ENCODE results near the gene KLHL1.

Gene KLHL1

GRCh38 chr13:69677343-69677742 lies 430.9 kb downstream of the KLHL1 start:
- DNase-seq: no peak

- DNase-seq: no peak
These were observed 432.0 kb downstream of the KLHL1 start for GRCh38 chr13:69676286-69676685.

- DNase-seq: no peak
These were observed 448.1 kb downstream of the KLHL1 start for GRCh38 chr13:69660155-69660554.

GRCh38 chr13:69657676-69658075 lies 450.6 kb downstream of the KLHL1 start:
- no peak for DNase-seq

- no peak for DNase-seq
These were observed 453.9 kb downstream of the KLHL1 start for GRCh38 chr13:69654392-69654791.

Measured in NCI-H510A treated with DMSO at 0.1 percent for 48 hours (cell line).